IMR-90 (cell line): ENCODE results near the gene CACNB2. TPM values are rescaled to one million over a fixed set of nuclear protein-coding genes. Genes with fewer than 3 reads are reported as not detected.
"Not testable (repeated sequence)": the region's sequence is repeated elsewhere in the genome, so short reads cannot be mapped to it uniquely, and the experiment has no call there.

Experiments used
- ATAC-seq: fragments of 200-7000 bp; cut with Tn5 transposase; 2 replicates; pipeline ENCODE4 v1.9.1; 2020; ENCODE audit warnings: low read depth, mild to moderate bottlenecking, moderate library complexity
- BruUV-seq: library from RNA; stranded (reverse); fragments of 400-500 nt; replicated peaks from 2 replicates; lab custom pipeline; 2021; lab: Mats Ljungman, UMichigan
- CTCF ChIA-PET: fragments of 300-600 bp; formaldehyde crosslinking; extraction: SDS; loops from one replicate; lab custom pipeline; 2021; ENCODE audit warnings: antibody characterized with exemption; lab: Yijun Ruan, JAX
- POLR2A ChIA-PET: fragments of 300-600 bp; sonication (Branson Sonifier 250); formaldehyde crosslinking; loops from one replicate; lab custom pipeline; 2022; ENCODE audit warnings: antibody characterized with exemption; ENCODE audit not compliant: unreplicated experiment; lab: Charles Lee
- DNase-seq: peaks from one replicate; pipeline ENCODE4 v3.0.0; 2013
- H2AFZ ChIP-seq: replicated peaks from 2 replicates; pipeline ENCODE3; 2013; ENCODE audit warnings: low read length, mild to moderate bottlenecking; ENCODE audit not compliant: poor library complexity
- H2AK5ac ChIP-seq: 2 replicates; pipeline ENCODE4 v1.6.1; 2013; ENCODE audit warnings: low read depth, low read length, inconsistent platforms
- H2AK9ac ChIP-seq: replicated peaks from 2 replicates; pipeline ENCODE3; 2013; ENCODE audit warnings: mild to moderate bottlenecking, low read depth, low read length, moderate library complexity; ENCODE audit not compliant: poor library complexity
- H2BK120ac ChIP-seq: 2 replicates; pipeline ENCODE4 v1.6.1; 2013; ENCODE audit warnings: low read depth, low read length, inconsistent platforms
- H2BK15ac ChIP-seq: 3 replicates; pipeline ENCODE4 v1.6.1; 2013; ENCODE audit warnings: low read depth, low read length, inconsistent platforms
- H2BK20ac ChIP-seq: 2 replicates; pipeline ENCODE4 v1.6.1; 2013; ENCODE audit warnings: low read depth, mild to moderate bottlenecking, inconsistent platforms, low read length, moderate library complexity
- H2BK5ac ChIP-seq: 2 replicates; pipeline ENCODE4 v1.6.1; 2013; ENCODE audit warnings: mild to moderate bottlenecking, low read depth, low read length, inconsistent platforms; ENCODE audit not compliant: poor library complexity, severe bottlenecking
- H3K14ac ChIP-seq: replicated peaks from 2 replicates; pipeline ENCODE4 v1.6.1; 2013; ENCODE audit warnings: low read depth, low read length, inconsistent platforms
- H3K18ac ChIP-seq: 2 replicates; pipeline ENCODE4 v1.6.1; 2013; ENCODE audit warnings: low read depth, low read length, control low read depth
- H3K23ac ChIP-seq: 2 replicates; pipeline ENCODE4 v1.6.1; 2013; ENCODE audit warnings: low read depth, low read length, inconsistent platforms
- H3K27ac ChIP-seq: 2 replicates; pipeline ENCODE4 v1.5.1; 2013; ENCODE audit warnings: mild to moderate bottlenecking, control low read depth, low read length; ENCODE audit not compliant: insufficient read depth
- H3K27me3 ChIP-seq: 2 replicates; pipeline ENCODE4 v1.6.1; 2013; ENCODE audit warnings: low read length; ENCODE audit not compliant: control insufficient read depth, insufficient read depth
- H3K36me3 ChIP-seq: 2 replicates; pipeline ENCODE4 v1.6.1; 2013; ENCODE audit warnings: low read length, mixed read lengths; ENCODE audit not compliant: control insufficient read depth, insufficient read depth
- H3K4ac ChIP-seq: 2 replicates; pipeline ENCODE4 v1.6.1; 2013; ENCODE audit warnings: low read depth, low read length, inconsistent platforms
- H3K4me1 ChIP-seq: 2 replicates; pipeline ENCODE4 v1.6.1; 2013; ENCODE audit warnings: low read length, mixed read lengths; ENCODE audit not compliant: control insufficient read depth, insufficient read depth
- H3K4me2 ChIP-seq: 2 replicates; pipeline ENCODE4 v1.6.1; 2013; ENCODE audit warnings: low read depth, mild to moderate bottlenecking, control low read depth, low read length, moderate library complexity
- H3K4me3 ChIP-seq: 2 replicates; pipeline ENCODE4 v1.5.1; 2013; ENCODE audit warnings: low read depth, mild to moderate bottlenecking, control low read depth, low read length, moderate library complexity; ENCODE audit not compliant: insufficient read depth
- H3K56ac ChIP-seq: 2 replicates; pipeline ENCODE4 v1.6.1; 2013; ENCODE audit warnings: low read length, inconsistent platforms; ENCODE audit not compliant: insufficient read depth; ENCODE audit errors: extremely low read depth
- H3K79me1 ChIP-seq, 2 experiments: 2 replicates each; pipeline ENCODE4 v1.6.1; 2013; ENCODE audit warnings: low read length in 2 of 2, inconsistent platforms in 1 of 2, low read depth in 1 of 2
- H3K9ac ChIP-seq: 2 replicates; pipeline ENCODE4 v1.6.1; 2013; ENCODE audit warnings: low read depth, low read length, control low read depth
- H3K9me1 ChIP-seq: 2 replicates; pipeline ENCODE4 v1.6.1; 2013; ENCODE audit warnings: low read length, inconsistent platforms; ENCODE audit not compliant: insufficient read depth
- H3K9me3 ChIP-seq: 2 replicates; pipeline ENCODE4 v1.6.1; 2013; ENCODE audit warnings: low read length; ENCODE audit not compliant: control insufficient read depth, insufficient read depth
- H4K20me1 ChIP-seq: 2 replicates; pipeline ENCODE4 v1.6.1; 2013; ENCODE audit warnings: low read length, inconsistent platforms; ENCODE audit not compliant: insufficient read depth
- H4K5ac ChIP-seq: 2 replicates; pipeline ENCODE4 v1.6.1; 2013; ENCODE audit warnings: mild to moderate bottlenecking, low read depth, low read length, control low read depth
- H4K8ac ChIP-seq, 2 experiments: 2 replicates each; pipeline ENCODE4 v1.6.1; 2013; ENCODE audit warnings: low read depth in 2 of 2, low read length in 2 of 2, control low read depth in 1 of 2, inconsistent platforms in 1 of 2
- H4K91ac ChIP-seq: 2 replicates; pipeline ENCODE4 v1.6.1; 2013; ENCODE audit warnings: low read depth, low read length, inconsistent platforms; ENCODE audit not compliant: insufficient read depth
- WGBS, 2 experiments: methylation state at CpG; one replicate each; pipeline versions ENCODE4 v1.1.5 to v1.1.7; 2013; ENCODE audit warnings: missing lambda C conversion rate in 2 of 2; ENCODE audit not compliant: insufficient read length in 1 of 2; ENCODE audit errors: extremely low coverage in 2 of 2; 5-methylcytosine and 5-hydroxymethylcytosine counted together
- dilution Hi-C: fragments of 300-500 bp; cut with HindIII; formaldehyde crosslinking; loops from one replicate; pipeline ENCODE4 v1.14.3; 2018; ENCODE audit warnings: low sequenced_read_pairs; ENCODE audit not compliant: unreplicated experiment
- in situ Hi-C: fragments of 300-500 bp; cut with MboI; formaldehyde crosslinking; loops from 3 replicates; pipeline ENCODE4 v1.14.3; 2019; ENCODE audit warnings: low sequenced_read_pairs, inconsistent platforms, mixed read lengths
- intact Hi-C: fragments of 100-400 bp; cut with micrococcal nuclease; formaldehyde crosslinking; loops from 2 replicates; pipeline ENCODE4 v1.10.0; 2022
- polyA plus RNA-seq, 3 experiments: library from polyadenylated mRNA; depleted of rRNA; stranded (reverse); fragments of >200 nt; gene quantifications; 2 replicates each; pipeline ENCODE4 v1.2.3, GENCODE V29; 2012; ENCODE audit warnings: low replicate concordance in 1 of 3
- total RNA-seq: library from RNA; depleted of rRNA; stranded (reverse); fragments of >200 nt; gene quantifications from 2 replicates; pipeline ENCODE4 v1.2.3, GENCODE V29; 2012; rRNA removed

CACNB2 gene
- total and polyA plus RNA-seq, 2 of the 4 experiments (the other 2 are of a cell fraction), result 0.36 TPM

- H3K27me3 ChIP-seq, H2AFZ ChIP-seq, intact Hi-C loops, ATAC-seq, H2AK5ac ChIP-seq, POLR2A ChIA-PET, H4K20me1 ChIP-seq, H3K79me1 ChIP-seq, H2BK15ac ChIP-seq, H2AK9ac ChIP-seq, BruUV-seq, H3K9me1 ChIP-seq, in situ Hi-C loops, H3K14ac ChIP-seq, H3K4me3 ChIP-seq, H2BK5ac ChIP-seq, H3K27ac ChIP-seq, H3K23ac ChIP-seq, dilution Hi-C loops, H4K91ac ChIP-seq, DNase-seq, CTCF ChIA-PET, H3K18ac ChIP-seq, H3K56ac ChIP-seq, H2BK120ac ChIP-seq, H3K4me1 ChIP-seq, H4K8ac ChIP-seq, H4K5ac ChIP-seq, H3K4me2 ChIP-seq, H3K4ac ChIP-seq, H2BK20ac ChIP-seq, H3K9me3 ChIP-seq, H3K9ac ChIP-seq, H3K36me3 ChIP-seq: not testable (repeated sequence)
- no CpG with 5 or more reads among the region's 1 CpG for WGBS, 2 experiments
Measured at GRCh38 chr10:18591141-18591540, 450.9 kb downstream of the CACNB2 start.

Other genes with a start within 250 kb of the CACNB2 start
- not detected in 2 replicates for gene SLC39A12, start 188.5 kb upstream of the CACNB2 start, total RNA-seq
- not detected in 2 replicates for gene SLC39A12, start 188.5 kb upstream of the CACNB2 start, polyA plus RNA-seq (2012; rRNA removed)